NB4 (cell line): Measurements from ENCODE around the gene CSNK2A1.

Source experiments
- MYC ChIP-seq: IDR thresholded peaks from 2 replicates; pipeline ENCODE4 v1.6.1; 2011; ENCODE audit warnings: low read depth, low read length
- POLR2A ChIP-seq: IDR thresholded peaks from 2 replicates; pipeline ENCODE4 v1.6.1; 2011; ENCODE audit warnings: mild to moderate bottlenecking; ENCODE audit not compliant: insufficient read length; ENCODE audit errors: extremely low read depth
- TF ChIP-seq, protein P1 (sequence below): IDR thresholded peaks from one replicate; pipeline ENCODE4 v1.5.1; 2012; ENCODE audit warnings: low read depth, low read length
- TF ChIP-seq, protein P2 (sequence below): IDR thresholded peaks from 2 replicates; pipeline ENCODE4 v1.6.1; 2011; ENCODE audit warnings: low read depth, low read length

DNA sequence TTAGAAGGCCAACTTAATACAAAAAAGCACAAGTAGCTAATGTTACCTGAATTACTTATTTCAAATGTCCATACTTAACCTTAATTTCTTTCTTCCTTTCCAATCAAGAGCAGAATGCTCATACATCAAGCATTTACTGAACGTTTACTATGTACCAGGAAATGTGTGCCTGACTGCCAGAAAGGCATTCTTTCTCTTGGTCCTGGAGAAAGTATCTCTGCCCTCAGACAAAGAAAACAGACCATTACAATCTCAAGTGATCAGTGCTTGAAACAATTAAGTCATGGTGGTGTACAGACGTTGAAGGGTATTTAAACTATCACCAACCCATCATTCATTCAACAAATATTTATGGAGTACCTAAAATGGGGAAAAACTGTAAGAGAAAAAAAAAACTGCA is 26.4 kb downstream of the CSNK2A1 start:
- TF ChIP-seq, protein P1, sequence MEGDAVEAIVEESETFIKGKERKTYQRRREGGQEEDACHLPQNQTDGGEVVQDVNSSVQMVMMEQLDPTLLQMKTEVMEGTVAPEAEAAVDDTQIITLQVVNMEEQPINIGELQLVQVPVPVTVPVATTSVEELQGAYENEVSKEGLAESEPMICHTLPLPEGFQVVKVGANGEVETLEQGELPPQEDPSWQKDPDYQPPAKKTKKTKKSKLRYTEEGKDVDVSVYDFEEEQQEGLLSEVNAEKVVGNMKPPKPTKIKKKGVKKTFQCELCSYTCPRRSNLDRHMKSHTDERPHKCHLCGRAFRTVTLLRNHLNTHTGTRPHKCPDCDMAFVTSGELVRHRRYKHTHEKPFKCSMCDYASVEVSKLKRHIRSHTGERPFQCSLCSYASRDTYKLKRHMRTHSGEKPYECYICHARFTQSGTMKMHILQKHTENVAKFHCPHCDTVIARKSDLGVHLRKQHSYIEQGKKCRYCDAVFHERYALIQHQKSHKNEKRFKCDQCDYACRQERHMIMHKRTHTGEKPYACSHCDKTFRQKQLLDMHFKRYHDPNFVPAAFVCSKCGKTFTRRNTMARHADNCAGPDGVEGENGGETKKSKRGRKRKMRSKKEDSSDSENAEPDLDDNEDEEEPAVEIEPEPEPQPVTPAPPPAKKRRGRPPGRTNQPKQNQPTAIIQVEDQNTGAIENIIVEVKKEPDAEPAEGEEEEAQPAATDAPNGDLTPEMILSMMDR, result no peak
- TF ChIP-seq, protein P2, sequence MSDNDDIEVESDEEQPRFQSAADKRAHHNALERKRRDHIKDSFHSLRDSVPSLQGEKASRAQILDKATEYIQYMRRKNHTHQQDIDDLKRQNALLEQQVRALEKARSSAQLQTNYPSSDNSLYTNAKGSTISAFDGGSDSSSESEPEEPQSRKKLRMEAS, result no peak
- TF ChIP-seq POLR2A (no peak), MYC (no peak)
